ENCODE data around the gene CSGALNACT2.
"Not testable (repeated sequence)": the region's sequence is repeated elsewhere in the genome, so short reads cannot be mapped to it uniquely, and the experiment has no call there.

CSGALNACT2 gene

DNA sequence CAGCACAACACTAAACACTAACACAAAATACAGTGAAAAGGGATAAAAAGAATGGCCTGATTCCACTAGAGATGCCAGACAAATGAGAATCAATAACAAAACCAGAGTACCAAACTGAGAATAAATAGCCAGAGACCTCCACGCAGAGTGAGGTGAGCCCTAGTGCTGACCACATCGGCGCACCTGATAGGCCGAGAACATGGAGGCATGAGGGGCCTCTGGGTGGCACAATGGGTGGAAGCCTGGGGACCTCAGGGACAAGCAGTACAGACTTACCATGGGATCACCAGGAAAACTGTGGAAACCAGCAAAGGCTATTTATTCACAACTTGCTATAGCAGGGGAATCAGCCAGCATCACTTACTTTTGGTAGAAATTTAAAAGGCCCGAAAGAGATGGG, 1.8 kb upstream of the CSGALNACT2 start:
- in situ Hi-C loops (cut with MboI; ENCODE audit: low sequenced_read_pairs), result no loop called here

- in situ Hi-C loops (cut with MboI; ENCODE audit: low sequenced_read_pairs), result no loop called here
These were observed 1.1 kb upstream of the CSGALNACT2 start for GRCh38 chr10:43136995-43137716.

- in situ Hi-C loops (cut with MboI; ENCODE audit: low sequenced_read_pairs), result no loop called here
These were observed 576 bp upstream of the CSGALNACT2 start for GRCh38 chr10:43137717-43138020.

DNA sequence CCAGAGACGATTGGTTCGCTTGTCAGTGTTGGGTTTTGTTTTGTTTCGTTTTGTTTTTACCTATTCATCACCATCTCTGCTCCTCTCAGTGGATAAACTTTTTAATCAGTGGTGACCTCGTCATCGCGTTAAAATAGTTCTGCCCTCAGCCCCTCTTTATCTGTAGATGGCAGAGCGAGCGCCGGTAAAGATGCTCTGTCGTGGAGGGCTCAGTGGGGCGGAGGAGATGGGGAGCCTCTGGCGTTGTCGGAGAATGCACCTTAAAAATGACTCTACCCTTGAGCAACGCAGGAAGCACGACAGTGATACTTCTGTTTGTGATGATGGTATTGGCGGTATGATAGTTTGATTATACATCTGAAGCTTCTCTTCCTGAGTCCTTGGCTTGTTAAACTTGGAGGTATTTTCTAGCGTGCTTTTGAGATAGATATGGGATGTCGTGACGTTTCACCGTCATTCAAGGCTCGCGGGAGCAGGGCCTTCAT, 554 bp downstream of the CSGALNACT2 start:
- in situ Hi-C loops (cut with MboI; ENCODE audit: low sequenced_read_pairs), result no loop called here

GRCh38 chr10:43141421-43141820, 3.2 kb downstream of the CSGALNACT2 start:
- in situ Hi-C loops (cut with MboI; ENCODE audit: low sequenced_read_pairs), result no loop called here

DNA sequence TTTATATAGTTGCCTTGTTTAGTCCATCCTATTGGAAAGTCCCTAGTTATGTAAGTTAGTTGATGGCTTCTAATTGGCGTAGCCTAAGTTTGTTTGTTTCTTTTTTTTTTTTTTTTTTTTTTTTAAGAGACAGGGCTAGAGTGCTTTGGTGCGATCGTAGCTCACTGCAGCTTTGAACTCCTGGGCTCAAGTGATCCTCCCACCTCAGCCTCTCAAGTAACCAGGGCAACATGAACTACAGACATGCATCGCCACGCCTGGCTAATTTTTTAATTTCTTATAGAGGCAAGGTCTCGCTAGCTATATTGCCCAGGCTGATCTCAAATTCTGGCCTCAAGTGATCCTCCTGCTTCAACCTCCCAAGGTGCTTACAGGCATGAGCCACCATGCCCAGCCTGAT, 7.1 kb downstream of the CSGALNACT2 start:
- in situ Hi-C loops (cut with MboI; ENCODE audit: low sequenced_read_pairs), result no loop called here

GRCh38 chr10:43145936-43146335, 7.7 kb downstream of the CSGALNACT2 start:
- in situ Hi-C loops (cut with MboI; ENCODE audit: low sequenced_read_pairs), result not testable (repeated sequence)

- in situ Hi-C loops (cut with MboI; ENCODE audit: low sequenced_read_pairs), result no loop called here
These were observed 13.1 kb downstream of the CSGALNACT2 start for GRCh38 chr10:43151371-43151770.

DNA sequence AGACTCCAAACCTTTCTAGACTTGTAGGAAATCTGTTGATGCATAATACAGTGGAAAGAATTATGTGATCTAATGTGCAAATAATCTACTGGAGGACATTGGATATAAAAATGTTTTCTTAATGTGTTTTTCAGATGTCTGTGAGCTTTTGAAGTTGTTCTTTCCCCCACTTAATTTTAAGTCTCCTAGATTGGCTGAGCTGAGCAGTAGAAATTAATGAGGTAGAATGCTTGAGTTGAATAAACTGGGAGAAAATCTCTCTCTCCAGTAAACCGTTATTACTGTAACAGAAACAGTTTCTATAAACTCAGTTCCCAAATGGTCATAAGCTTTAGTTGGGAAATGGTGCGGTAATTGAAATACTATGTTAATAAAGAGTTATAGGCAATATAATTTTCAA, 15.7 kb downstream of the CSGALNACT2 start:
- in situ Hi-C loops (cut with MboI; ENCODE audit: low sequenced_read_pairs), result no loop called here

DNA sequence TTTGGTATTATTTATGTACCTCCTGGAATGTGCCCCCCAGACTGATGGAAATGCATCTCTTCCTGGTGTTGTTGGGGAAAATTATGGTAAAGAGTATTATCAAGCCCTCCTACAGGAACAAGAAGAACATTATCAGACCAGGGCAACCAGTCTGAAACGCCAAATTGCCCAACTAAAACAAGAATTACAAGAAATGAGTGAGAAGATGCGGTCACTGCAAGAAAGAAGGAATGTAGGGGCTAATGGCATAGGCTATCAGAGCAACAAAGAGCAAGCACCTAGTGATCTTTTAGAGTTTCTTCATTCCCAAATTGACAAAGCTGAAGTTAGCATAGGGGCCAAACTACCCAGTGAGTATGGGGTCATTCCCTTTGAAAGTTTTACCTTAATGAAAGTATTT, 17.0 kb downstream of the CSGALNACT2 start:
- in situ Hi-C loops (cut with MboI; ENCODE audit: low sequenced_read_pairs), result no loop called here

GRCh38 chr10:43155741-43156140, 17.5 kb downstream of the CSGALNACT2 start:
- in situ Hi-C loops (cut with MboI; ENCODE audit: low sequenced_read_pairs), result no loop called here

DNA sequence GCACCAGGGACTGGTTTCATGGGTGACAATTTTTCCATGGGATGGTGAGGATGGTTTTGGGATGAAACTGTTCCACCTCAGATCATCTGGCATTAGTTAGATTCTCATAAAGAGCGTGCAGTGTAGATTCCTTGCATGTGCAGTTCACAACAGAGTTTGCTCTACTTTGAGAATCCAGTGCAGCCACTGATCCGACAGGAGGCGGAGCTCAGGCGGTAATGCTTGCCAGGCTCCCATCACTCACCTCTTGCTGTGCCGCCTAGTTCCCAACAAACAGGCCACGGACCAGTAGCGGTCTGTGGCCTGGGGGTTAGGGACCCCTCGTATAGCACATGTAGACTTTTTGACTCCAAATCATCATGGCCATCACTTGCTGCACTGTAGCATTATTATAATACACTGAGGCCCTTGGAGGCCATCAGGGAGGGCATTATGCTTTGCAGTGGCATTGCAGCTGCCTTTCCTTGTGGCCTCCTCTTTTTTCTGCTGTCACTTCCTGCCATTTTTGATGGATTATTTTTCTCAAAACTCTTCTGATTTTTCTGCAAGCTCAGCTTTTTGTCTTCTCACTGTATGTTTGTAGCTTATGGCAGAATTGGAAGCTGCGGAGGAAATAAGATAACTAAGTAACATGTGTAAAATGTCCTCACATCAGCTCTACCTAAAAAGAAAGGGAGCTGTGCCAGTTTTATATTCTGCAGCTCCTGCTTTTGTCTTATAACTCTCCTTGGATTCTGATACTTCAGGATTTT, 18.5 kb downstream of the CSGALNACT2 start:
- in situ Hi-C loops (cut with MboI; ENCODE audit: low sequenced_read_pairs), result no loop called here

DNA sequence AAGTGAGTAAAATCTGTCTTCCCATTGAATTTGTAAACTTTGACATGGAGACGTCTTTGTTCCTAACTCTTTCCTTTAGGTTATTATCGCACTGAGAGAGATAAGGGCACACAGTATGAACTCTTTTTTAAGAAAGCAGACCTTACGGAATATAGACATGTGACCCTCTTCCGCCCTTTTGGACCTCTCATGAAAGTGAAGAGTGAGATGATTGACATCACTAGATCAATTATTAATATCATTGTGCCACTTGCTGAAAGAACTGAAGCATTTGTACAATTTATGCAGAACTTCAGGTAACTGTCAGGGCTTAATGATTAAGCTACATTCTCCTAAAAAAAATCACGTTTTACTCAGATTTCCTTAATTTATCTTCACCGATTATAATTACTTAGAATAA, 20.4 kb downstream of the CSGALNACT2 start:
- in situ Hi-C loops (cut with MboI; ENCODE audit: low sequenced_read_pairs), result no loop called here

DNA sequence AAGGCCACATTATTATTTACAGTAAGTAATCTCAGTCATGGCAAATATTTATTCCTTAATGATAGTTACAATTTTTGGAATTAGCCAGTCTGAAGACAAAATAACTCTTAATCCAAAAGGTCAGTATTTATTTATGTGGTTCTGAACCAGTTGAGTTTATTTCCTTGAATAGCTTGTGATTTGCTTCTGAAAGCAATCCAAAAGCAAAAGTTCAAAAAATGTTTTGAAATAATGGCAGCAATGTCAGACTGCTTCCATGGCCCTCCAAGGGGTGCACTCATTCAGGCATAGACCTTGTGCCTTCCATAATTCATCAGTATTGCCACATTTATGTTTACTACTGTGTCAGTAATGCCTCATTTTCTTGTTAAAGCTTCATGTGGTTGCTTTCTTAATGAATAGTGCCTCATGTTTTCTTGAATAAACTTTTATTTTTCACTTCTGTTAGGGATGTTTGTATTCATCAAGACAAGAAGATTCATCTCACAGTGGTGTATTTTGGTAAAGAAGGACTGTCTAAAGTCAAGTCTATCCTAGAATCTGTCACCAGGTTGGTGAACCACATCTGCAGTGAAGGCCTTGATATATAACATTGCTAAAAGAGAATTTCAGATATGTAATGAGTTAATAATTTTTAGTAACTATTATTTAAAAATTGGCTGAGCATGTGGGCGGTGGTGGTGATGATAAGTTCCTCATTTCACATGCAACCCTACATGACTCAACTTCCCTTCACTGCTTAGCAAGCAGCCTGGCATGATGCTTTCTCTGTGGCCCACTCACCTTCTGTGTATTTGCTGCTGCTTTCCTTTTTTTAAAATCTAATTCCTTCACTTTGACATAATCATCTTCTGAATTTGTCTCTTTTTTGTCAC, 22.0 kb downstream of the CSGALNACT2 start:
- in situ Hi-C loops (cut with MboI; ENCODE audit: low sequenced_read_pairs), result no loop called here

DNA sequence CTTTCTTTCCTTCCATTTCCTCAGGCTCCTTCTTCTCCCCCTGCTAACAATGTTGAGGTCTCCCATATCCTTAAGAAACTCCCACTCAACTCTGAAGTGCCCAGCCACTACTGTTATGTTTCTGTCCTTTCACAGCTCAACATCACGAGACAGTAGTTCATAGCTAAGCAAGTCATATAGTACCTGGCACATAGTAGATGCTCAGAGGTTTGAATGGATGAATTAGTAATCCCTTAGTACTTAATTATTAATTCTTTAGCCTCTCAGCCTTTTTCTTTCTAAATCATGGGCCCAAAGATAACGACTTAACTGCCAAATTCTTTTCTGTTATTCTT, 22.6 kb downstream of the CSGALNACT2 start:
- in situ Hi-C loops (cut with MboI; ENCODE audit: low sequenced_read_pairs), result no loop called here

DNA sequence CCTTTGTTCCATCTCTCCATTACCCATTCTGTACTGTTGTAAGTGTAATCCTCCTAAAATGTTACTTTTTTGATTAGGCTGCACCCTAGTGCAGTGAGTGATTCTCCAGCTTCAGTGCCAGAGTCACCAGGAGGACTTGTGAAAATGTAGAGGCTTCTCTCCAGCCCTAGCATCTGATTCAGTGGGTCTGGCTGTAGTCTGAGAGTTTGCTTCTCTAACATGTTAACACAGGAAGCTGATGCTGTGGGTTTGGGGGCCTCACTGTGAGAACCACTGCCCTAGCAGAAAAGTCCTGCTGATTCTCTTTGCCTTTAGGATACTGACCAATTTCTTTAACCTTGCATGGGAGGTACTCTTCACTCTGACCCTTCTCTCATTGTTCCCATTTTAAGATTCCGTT, 24.4 kb downstream of the CSGALNACT2 start:
- in situ Hi-C loops (cut with MboI; ENCODE audit: low sequenced_read_pairs), result no loop called here

- in situ Hi-C loops (cut with MboI; ENCODE audit: low sequenced_read_pairs), result no loop called here
These were observed 28.1 kb downstream of the CSGALNACT2 start for GRCh38 chr10:43166207-43166879.

- in situ Hi-C loops (cut with MboI; ENCODE audit: low sequenced_read_pairs), result no loop called here
These were observed 28.7 kb downstream of the CSGALNACT2 start for GRCh38 chr10:43166880-43167497.

- in situ Hi-C loops (cut with MboI; ENCODE audit: low sequenced_read_pairs), result no loop called here
These were observed 29.2 kb downstream of the CSGALNACT2 start for GRCh38 chr10:43167498-43167889.

GRCh38 chr10:43170491-43170890, 32.2 kb downstream of the CSGALNACT2 start:
- in situ Hi-C loops (cut with MboI; ENCODE audit: low sequenced_read_pairs), result no loop called here

GRCh38 chr10:43172645-43173044, 34.4 kb downstream of the CSGALNACT2 start:
- in situ Hi-C loops (cut with MboI; ENCODE audit: low sequenced_read_pairs), result no loop called here
